ENCODE results near the gene PCDHGC4.
A peak's percentile ranks its signal among the peaks of the same experiment; 100 is the strongest.

Gene PCDHGC4

GRCh38 chr5:141522301-141522700 lies 37.5 kb downstream of the PCDHGC4 start:
- TF ChIP-seq TSHZ2 (CRISPR knock-in tag; IDR thresholded peaks at IDR 0.05) (no peak), CREB5 (CRISPR knock-in tag; IDR thresholded peaks at IDR 0.05; ENCODE audit: low read depth) (no peak), ARNTL (CRISPR knock-in tag; IDR thresholded peaks at IDR 0.05; ENCODE audit: borderline replicate concordance, low read depth) (no peak)
- ATAC-seq, result no peak

GRCh38 chr5:141523991-141524390 lies 39.2 kb downstream of the PCDHGC4 start:
- ATAC-seq, result no peak
- TF ChIP-seq CSRNP3 (CRISPR knock-in tag; IDR thresholded peaks at IDR 0.05) (no peak), PPARA (CRISPR knock-in tag; IDR thresholded peaks at IDR 0.05; ENCODE audit: borderline replicate concordance) (no peak)

GRCh38 chr5:141524604-141525597 lies 40.1 kb downstream of the PCDHGC4 start:
- TF ChIP-seq BACH2 (CRISPR knock-in tag; IDR thresholded peaks at IDR 0.05; ENCODE audit: borderline replicate concordance), result no peak
- TF ChIP-seq TCF4 (CRISPR knock-in tag; IDR thresholded peaks at IDR 0.05; ENCODE audit: borderline replicate concordance), result peak; percentile 90
- TF ChIP-seq SNAI2 (CRISPR knock-in tag; IDR thresholded peaks at IDR 0.05), result no peak
- no peak for TF ChIP-seq GLIS3 (CRISPR knock-in tag; IDR thresholded peaks at IDR 0.05)
- TF ChIP-seq ISL1 (CRISPR knock-in tag; IDR thresholded peaks at IDR 0.05), result no peak
- TF ChIP-seq TOX (CRISPR knock-in tag; IDR thresholded peaks at IDR 0.05; ENCODE audit: borderline replicate concordance), result no peak
- peak; percentile 37; the same call in 1 of the 2 replicates for TF ChIP-seq ZFP3 (CRISPR knock-in tag; IDR thresholded peaks at IDR 0.05)
- TF ChIP-seq TSHZ2 (CRISPR knock-in tag; IDR thresholded peaks at IDR 0.05), result peak; percentile 57; the same call in 1 of the 2 replicates
- TF ChIP-seq ZNF70 (CRISPR knock-in tag; IDR thresholded peaks at IDR 0.05), result peak; percentile 8; the same call in 1 of the 2 replicates
- peak; percentile 81 for ATAC-seq

- peak; percentile 0; the same call in 1 of the 3 replicates for ATAC-seq
- TF ChIP-seq GLIS3 (CRISPR knock-in tag; IDR thresholded peaks at IDR 0.05) (0 out of 2 replicates have a peak, but pooled peaks have one; percentile 62), OSR1 (CRISPR knock-in tag; IDR thresholded peaks at IDR 0.05) (no peak), TSHZ2 (CRISPR knock-in tag; IDR thresholded peaks at IDR 0.05) (0 out of 2 replicates have a peak, but pooled peaks have one; percentile 35)
These were observed 40.8 kb downstream of the PCDHGC4 start for GRCh38 chr5:141525653-141526052.

Measured in SK-N-SH treated with all-trans-retinoic acid at 6 μM for 48 hours (cell line).